Frontal cortex (tissue), 4 donors: Measurements from ENCODE around the gene ELL. TPM values are rescaled to one million over a fixed set of nuclear protein-coding genes. Genes with fewer than 3 reads are reported as not detected.

Experiments
- DNase-seq, 2 donors: peaks; one replicate each; pipeline ENCODE4 v3.0.0; 2012; ENCODE audit warnings: low spot score in 2 of 2
- FAIRE-seq: peaks from 2 replicates; lab custom pipeline; 2012; peaks lifted over from hg19 to GRCh38; lab: Jason Lieb, UNC
- total RNA-seq: library from RNA; depleted of rRNA; stranded (reverse); fragments of >200 nt; gene quantifications from one replicate; pipeline ENCODE4 v1.2.3, GENCODE V29; 2014
- donor health status: control.
- donor health status: control.
- donor health status: control.

Gene ELL
- total RNA-seq, 1 donor from 2014 or later, result 7.7 TPM

DNA sequence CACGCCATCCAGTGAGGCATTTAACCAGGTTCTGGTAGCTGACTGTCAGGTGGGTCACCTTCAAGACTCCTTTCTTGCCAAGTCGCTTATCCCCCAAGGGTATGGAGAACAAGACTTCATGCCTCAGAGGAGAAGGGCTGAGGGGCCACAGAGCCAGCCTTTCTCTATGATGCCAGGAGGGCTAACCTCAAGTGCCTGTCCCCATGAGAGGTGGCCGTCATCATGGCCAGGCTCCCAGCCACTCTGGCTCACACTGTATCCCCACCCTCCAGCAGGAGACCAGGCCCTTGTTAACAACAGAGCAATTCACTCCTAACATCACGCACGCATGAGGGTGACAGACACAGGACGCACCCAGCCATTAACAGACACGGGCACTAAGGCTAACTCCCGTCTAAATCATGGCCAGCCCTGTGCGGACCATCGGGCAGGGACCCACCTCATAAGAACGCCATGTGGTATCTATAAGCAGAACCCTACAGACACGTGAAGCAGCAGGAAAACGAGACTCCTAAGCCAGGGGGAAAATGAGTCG lies 45.3 kb downstream of the ELL start:
- DNase-seq, result no peak

DNA sequence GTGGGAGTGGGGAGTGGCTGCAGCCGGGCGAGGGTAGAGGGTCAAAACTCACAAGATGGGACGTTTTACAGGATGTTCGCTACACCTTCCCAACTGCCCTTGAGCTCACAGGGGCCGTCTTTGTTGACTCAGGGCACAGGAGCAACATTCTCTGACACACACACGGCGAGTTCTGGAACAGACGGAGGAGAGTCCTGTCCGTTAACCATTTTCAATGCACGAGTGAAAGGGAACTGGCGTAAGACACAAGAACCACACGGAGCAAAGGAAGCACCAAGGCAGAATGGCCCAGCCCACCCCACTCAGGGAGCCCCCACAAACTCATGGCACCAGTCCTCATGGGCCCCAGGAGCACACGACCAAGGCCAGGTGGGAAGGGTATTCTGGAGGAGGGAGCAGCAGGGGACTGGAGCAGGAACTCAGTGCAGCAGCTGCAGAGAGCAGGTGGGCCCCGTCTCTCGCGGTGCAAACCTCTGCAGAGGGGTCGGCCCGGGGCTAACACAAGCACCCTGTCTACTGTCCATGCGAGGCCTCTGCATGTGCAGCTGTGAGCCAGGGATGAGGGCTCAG lies 46.0 kb downstream of the ELL start:
- FAIRE-seq, result no peak

More for the DNA sequence above, 45.3 kb downstream of the ELL start:
- FAIRE-seq, result no peak

DNA sequence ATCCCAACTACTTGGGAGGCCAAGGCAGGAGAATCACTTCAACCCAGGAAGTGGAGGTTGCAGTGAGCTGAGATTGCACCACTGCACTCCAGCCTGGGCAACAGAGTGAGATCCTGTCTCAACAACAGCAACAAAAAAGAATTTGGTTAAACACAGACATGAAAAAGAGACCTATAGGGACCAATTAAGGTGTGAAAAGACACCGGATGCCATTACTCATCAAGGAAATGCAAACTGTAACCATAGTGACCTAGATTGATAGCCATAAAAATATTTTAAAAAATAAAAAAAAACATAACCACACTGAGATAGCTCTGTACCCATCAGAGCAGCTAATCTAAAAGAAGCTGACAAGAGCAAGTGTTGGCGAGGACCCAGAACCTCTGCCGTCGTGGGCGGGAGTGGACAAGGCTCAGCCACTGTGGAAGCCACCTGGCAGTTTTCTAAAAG lies 46.8 kb downstream of the ELL start:
- FAIRE-seq (no peak), DNase-seq (no peak)

More for the DNA sequence above, 46.0 kb downstream of the ELL start:
- DNase-seq, result no peak

DNA sequence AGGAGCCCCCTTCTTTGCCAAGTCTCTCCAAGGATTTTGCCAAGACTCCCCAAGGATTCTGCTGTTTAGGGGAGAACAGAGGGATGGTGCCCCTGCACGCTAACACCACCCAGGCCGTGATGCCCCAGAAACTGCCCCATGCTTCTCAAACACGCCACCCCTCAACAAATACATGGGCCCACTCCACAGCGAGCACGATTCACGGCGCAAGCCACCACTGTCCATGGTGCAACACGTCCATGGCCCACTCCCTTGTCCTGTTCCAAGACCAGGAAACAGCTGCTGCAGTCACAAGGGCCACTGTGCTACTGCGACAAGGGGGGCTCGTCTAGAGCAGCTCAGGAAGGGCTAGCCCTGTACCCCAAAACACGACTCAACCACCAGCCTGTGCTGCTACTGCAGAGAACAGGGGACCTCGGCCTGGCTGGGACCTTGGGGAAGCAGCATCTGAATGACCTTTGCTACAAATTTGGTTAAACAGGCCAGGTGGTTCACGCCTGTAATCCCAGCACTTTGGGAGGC lies 47.4 kb downstream of the ELL start:
- no peak for FAIRE-seq
- no peak for DNase-seq

DNA sequence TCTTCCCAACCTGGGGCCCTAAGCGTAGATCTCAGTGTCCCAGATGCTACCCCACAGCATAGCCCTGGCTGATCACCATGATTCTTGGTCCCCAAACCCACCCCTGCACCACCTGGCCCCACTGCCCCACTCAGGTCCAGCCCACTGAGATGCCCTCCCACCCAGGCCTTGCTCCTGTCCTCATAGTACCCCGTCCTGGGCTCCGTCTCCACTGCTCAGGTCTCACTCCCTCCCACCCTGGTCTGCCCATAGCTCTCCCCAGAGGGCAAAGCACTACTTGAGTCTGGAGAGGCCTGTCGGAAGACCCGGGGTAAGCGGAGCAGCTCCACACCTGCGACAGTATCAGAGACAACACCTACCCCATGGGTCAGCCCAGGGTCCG lies 48.2 kb downstream of the ELL start:
- DNase-seq (no peak), FAIRE-seq (no peak)

DNA sequence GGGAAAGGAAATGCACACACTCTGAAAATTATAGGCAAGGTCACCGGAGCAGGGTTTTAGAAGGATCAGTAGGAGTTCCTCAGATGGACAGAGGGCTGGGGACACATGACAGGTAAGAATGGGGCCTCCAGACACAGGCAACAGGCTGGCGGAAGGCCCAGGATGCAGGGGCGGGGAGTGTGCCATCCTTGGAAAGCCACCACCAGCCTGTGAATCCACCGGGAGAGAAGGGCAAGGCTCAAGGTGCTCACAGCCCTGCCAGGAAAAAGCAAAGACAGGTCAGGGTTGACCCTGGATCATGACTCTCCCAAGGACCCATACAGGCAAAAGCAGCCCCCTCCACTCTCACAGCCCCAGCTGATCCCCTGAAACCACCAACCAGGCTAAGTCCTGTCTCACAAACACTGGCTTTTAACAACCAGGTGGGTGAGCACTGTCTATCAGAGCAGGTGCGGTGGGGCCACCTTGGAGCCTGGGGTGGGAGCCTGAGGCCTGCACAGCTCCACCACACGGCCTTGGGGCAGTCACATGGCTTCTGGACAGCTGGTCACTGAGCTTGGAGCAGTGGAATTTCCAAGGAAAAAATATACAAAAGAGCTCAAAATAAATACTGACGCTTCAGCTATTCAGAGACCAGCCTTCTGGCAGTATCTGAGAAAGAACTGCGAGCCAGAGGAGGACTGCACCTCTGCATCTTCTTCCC lies 48.7 kb downstream of the ELL start:
- no peak for FAIRE-seq
- DNase-seq, result peak in 1 of 2 donors; percentile 49

DNA sequence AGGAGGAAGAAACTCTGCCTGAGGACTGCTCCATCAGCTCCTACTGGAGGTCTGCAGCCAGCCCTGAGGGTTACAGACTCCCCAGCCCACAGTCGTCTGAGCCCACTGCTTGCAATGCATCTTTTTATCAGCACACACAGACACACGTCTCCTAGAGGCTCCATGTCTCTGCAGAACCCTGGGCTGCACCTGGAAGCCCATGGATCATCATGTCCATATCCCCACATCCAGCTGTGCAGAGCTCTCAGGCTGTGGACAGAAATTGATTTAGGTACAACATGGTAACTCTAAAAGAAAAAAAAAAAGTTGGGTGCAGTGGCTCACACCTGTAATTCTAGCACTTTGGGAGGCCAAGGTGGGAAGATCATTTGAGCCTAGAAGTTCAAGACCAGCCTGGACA lies 51.1 kb downstream of the ELL start:
- no peak for FAIRE-seq
- no peak for DNase-seq

DNA sequence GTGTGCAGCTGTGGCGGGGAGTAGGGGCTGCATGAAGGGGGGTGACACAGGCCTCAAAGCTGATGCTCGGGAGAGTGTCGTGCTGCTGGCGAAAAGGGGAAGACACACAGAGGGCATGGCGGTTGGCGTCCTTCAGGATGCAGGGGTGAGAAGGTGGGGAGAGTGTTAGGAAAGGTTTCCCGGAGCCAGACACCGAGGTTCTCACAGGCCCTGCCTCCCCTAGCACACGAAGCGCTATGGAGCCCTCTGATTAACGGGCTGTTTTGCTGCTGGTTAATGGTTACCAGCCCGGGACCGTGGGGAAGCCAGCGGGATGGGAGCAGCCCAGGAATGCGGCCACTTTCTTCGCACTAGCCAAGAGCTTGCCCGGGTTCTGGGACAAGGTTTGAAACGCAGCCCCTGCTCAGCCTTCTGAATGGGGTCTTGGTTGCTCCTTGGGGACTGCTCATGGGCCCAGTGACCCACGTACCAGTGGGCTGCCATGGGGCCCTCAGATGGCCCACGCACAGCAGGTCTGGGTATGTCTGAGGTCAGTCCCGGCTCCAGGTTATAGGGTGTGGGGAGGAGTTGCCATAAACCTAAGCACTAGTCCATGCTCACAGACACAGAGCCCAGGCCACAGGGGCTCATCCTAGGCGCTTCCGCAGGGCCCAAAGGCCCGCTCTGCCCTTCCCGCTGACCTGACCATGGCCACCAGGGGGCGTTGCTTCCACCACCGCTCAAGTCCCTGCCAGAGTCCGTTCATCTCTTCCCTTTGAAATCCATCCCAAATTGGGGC lies 52.6 kb downstream of the ELL start:
- DNase-seq (peak in 1 of 2 donors; percentile 68), FAIRE-seq (no peak)

DNA sequence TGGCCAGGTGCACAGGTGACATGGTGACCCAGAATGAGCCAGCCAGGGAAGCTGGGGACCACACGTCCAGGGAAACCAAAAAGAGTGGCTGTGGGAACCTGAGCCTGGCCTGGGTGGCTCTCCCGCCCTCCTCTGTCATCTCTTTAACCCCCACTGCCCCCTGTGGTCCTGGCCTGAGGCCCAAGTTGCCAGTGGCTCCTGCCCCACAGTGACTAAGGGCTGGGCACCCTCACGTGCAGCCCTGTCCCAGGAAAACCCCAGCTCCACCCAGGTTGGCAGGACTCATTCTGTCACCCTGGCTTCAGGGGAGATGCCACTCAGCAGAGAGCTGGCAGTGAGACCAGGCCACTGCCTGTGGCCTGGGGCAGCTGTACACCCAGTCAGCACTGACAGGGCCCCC lies 53.4 kb downstream of the ELL start:
- no peak for DNase-seq
- FAIRE-seq, result no peak

DNA sequence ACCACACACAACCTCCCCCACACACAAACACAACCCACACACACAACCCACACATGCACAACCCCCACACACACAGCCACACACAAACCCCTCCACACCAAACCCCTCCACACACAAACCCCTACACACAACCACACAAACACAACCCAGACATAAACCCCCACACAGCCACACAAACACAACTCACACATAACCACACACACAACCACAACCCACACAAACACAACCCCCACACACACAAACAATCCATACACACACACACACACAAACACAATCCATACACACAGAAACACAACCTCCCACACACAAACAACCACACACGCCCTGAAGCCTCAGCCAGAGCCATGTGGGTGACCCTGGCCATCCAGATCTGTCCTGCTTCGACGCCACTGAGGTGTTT lies 53.9 kb downstream of the ELL start:
- DNase-seq, result no peak
- FAIRE-seq, result no peak

DNA sequence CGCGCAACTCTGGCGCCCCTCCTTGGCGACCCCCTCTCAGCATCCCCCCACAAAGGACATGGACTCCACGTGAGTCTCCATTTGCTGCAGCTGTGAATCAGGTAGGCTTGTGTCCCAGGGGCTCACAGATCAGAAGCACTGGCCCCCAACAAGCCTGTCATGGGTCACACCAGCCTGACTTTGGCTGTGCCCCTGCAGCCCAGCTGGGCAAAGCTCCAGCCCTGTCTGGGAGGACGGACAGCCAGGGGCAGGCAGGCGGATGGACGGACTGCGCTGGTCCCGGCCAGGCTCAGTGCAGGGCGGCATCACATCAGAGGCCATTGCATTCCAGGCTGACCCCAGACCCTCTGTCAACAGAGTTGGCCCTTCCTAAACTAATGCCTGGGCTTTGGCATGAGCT lies 55.5 kb downstream of the ELL start:
- FAIRE-seq, result no peak
- DNase-seq, result no peak

DNA sequence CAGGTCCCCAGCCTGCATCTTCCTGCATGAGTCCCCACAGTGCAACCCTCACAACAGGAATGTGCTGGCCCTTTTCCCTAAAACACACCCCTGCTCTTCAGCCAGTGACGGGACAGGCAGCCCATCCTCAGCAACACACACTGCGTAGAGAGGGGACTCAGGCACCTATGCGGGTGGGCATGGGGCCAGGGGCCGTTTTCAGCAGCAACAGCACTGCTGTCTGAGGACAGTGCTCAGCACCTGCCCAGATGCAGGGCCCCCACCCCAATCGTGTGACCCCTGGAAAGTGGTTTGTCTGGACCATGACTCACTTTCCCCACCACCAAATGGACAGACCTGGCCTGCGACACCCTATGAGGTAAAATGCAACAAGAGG lies 55.9 kb downstream of the ELL start:
- FAIRE-seq, result no peak
- no peak for DNase-seq

DNA sequence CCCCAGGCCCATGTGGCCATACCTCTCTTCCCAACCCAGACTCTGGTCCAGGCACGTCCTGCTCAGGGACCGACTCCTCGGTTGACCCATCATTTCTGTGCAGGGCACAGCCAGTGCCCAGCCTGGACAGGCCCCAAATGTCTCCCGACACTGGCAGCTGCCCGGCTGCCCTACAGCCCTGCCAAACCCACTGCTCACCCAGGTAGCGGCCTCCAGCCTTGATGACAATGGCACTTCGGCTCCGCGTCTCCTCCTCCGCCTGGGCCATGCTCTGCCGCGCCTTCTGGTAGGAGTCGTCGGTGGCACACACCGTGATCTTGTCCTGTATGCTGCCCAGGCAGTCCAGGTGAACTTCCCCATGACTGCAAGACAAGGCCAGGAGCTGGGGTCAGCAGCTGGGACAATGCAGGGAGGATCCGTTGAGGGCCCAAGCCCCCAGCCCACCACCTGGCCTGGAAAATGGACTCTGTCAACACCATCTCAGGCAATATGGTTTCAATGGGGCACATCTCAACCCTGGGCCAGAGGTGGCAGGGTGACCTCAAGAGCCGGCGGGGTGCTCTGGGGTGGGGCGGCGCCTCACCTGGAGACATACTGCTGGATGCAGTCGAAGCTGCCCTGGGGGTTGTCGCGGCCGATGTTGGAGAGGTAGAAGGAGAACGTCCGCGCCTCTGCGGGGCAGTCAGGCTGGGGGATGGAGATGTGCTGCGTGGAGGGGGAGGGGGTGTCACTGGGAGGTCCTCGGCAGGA lies 56.5 kb downstream of the ELL start:
- FAIRE-seq (no peak), DNase-seq (no peak)

DNA sequence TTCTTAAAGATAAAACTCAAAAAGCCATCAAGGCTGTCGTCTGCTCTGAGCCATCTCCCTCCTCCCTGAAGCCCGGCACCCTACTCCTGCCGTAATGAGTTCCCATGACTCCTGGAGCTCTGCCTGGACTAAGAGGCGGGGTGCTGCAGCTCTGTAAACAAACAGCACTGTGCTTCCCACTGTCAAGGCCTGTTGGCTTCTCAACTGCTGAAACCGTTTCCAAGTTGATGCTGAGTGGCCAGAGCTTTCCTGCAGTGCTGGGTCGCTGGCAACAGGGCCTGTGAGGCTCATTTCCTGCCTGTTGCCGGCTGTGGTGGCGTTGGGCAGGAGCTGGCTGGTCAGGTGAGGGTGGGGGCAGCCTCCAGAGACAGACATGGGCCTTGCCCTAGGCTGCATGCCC lies 57.2 kb downstream of the ELL start:
- FAIRE-seq, result no peak
- DNase-seq, result peak; percentile 77

DNA sequence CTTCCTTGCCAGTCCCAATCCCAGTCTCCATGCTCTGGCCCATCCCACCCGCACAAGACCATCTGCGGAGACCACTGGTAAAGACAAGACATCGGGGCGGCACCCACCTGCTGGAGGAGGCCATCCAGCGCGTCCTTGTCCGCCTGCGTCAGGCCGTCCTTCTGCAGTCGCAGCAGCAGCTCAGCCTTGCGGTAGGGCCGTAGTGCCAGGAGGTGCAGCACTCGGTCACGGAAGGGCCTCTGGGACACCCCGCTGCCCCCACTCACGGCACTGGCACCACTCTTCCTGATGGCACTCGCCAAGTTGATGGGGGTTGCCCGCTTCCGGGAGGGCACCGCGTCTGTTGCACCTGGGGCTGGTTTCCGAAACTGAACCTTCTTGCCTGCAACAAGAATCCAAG lies 60.4 kb downstream of the ELL start:
- no peak for FAIRE-seq

DNA sequence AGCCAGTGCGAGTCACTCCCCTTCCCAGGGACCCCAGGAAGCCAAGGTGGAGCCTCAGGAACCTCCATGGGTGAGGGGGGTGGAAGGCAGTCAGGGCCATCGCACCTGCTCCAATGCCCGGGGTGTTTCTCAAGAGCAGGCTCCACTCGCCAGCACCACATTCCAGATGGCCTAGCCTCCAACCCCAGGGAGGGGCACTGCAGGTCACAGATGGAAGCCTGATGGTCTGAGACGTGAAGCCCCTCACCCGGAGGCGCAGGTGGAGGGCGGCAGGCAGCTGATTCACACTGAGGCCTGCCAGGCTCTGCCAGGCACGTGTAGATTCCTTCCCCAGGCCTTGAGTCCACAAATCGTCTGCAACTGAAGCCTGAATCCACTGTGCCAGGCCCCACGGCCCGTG lies 61.0 kb downstream of the ELL start:
- DNase-seq (no peak), FAIRE-seq (no peak)

More for the DNA sequence above, 60.4 kb downstream of the ELL start:
- DNase-seq, result no peak

DNA sequence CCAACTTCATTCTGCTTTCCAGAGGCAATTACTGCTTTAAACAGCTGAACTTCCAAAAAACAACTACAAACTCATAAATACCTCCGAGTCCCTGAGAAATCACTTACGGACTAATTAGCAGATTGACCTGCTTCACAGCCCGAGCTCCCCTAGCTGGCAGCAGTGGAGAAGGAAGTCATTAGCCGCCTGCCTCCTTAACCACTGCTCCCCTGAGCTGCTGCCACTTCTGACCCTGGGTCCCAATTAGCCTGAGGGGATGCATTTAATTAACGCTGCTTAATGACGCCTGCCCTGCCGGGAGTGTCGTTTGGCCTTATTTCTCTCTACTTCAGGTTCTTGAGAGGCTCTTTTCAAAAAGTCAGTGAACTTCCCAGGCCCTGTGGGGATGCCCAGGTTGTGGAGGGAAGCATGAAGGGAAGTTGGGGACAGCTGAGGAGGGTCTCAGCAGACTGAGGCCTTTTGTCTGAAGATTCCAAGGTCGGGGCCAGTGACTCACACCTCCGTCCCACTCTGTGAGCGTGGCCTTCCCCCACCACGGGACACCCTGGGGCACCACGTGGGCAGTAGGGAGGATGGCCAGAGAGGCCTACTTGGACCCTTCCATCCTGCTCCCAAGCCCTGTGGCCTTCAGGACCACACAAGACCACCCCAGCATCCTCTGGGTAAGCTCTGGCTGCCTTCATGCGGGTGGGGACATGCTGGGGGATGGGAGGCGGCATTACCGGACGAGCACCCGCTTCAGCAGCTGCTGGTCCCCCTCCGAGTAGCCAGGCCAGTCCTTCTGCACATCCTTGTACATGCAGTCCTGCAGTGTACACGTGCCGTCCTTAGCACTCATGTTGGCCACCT lies 64.2 kb downstream of the ELL start:
- DNase-seq, result no peak
- no peak for FAIRE-seq

DNA sequence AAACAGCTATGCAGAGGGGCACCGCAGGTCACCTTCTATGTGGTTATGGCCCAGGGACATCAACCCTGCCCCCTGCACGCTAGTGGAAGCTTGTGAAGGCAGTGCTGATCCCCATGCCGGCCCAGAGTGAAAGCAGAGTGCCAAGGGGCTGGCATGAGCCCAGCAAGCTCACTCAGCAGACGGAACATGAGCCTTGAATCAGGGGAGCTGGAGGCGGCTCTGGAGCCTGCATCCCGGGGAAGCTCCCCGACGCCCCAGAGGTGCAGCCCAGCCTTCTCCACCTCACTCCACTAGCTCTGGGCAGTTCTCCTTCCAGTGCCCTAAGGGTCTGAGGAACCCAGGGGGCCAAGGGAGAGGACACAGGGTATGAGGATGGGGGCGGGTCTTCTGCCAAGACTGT lies 64.9 kb downstream of the ELL start:
- FAIRE-seq, result no peak
- DNase-seq, result no peak

DNA sequence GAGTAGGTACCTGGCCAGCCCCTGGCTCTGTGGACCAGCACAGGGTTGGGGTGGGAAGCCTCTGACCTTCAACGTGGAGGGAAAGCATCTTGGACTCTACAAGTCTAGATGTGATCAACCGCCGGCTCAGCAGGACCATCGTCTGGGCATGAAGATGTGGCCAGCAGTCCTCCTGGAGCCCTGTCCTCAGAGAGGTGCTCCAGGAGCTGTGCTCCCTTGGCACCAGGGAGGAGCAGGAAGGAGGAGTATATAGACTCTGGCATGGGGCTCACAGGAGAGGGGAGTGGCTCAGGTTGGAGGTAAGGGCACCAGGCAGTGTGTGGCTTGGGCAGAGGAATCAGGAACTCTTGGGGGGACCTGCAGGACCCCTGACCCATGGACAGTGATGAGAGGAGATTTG lies 65.6 kb downstream of the ELL start:
- FAIRE-seq, result no peak
- no peak for DNase-seq
